Measurements from ENCODE around the gene LSG1. TPM values are rescaled to one million over a fixed set of nuclear protein-coding genes. Genes with fewer than 3 reads are reported as not detected.

LSG1 gene
- total RNA-seq, 1 donor from 2014 or later, result 51.0 TPM

GRCh38 chr3:194619741-194620140 lies 52.2 kb downstream of the LSG1 start:
- H3K27me3 Mint-ChIP-seq, result no peaks in the 10 kb centered on the region
- no peak for DNase-seq (ENCODE audit: low spot score, unreplicated experiment)
- no peak overlapping the region for H3K4me3 Mint-ChIP-seq (ENCODE audit: low read depth)
- H3K27ac Mint-ChIP-seq, result no peak overlapping the region
- H3K9me3 Mint-ChIP-seq (ENCODE audit: low read depth), result no peaks in the 10 kb centered on the region
- H3K36me3 Mint-ChIP-seq (ENCODE audit: insufficient read depth), result peaks cover 19% of the 10 kb centered on the region
- no peaks in the 10 kb centered on the region for H3K4me1 Mint-ChIP-seq (ENCODE audit: low read depth)
- no peak for TF ChIP-seq CTCF (IDR thresholded peaks at IDR 0.05; ENCODE audit: unreplicated experiment)

GRCh38 chr3:194618858-194619608 lies 53.0 kb downstream of the LSG1 start:
- no peaks in the 10 kb centered on the region for H3K27me3 Mint-ChIP-seq
- no peak for DNase-seq (ENCODE audit: low spot score, unreplicated experiment)
- TF ChIP-seq CTCF (IDR thresholded peaks at IDR 0.05; ENCODE audit: unreplicated experiment), result no peak
- no peaks in the 10 kb centered on the region for H3K4me1 Mint-ChIP-seq (ENCODE audit: low read depth)
- no peak overlapping the region for H3K4me3 Mint-ChIP-seq (ENCODE audit: low read depth)
- peaks cover 18% of the 10 kb centered on the region for H3K36me3 Mint-ChIP-seq (ENCODE audit: insufficient read depth)
- H3K9me3 Mint-ChIP-seq (ENCODE audit: low read depth), result no peaks in the 10 kb centered on the region
- H3K27ac Mint-ChIP-seq, result no peak overlapping the region

- H3K4me3 Mint-ChIP-seq (ENCODE audit: low read depth), result no peak overlapping the region
- no peaks in the 10 kb centered on the region for H3K4me1 Mint-ChIP-seq (ENCODE audit: low read depth)
Measured at GRCh38 chr3:194617827-194618226, 54.2 kb downstream of the LSG1 start.

GRCh38 chr3:194617143-194617671 lies 54.8 kb downstream of the LSG1 start:
- H3K36me3 Mint-ChIP-seq (ENCODE audit: insufficient read depth), result peaks cover 14% of the 10 kb centered on the region
- H3K9me3 Mint-ChIP-seq (ENCODE audit: low read depth), result no peaks in the 10 kb centered on the region
- no peaks in the 10 kb centered on the region for H3K4me1 Mint-ChIP-seq (ENCODE audit: low read depth)
- TF ChIP-seq CTCF (IDR thresholded peaks at IDR 0.05; ENCODE audit: unreplicated experiment), result no peak
- no peak overlapping the region for H3K27ac Mint-ChIP-seq
- DNase-seq (ENCODE audit: low spot score, unreplicated experiment), result no peak
- H3K27me3 Mint-ChIP-seq, result no peaks in the 10 kb centered on the region
- H3K4me3 Mint-ChIP-seq (ENCODE audit: low read depth), result no peak overlapping the region

More at GRCh38 chr3:194617827-194618226, 54.2 kb downstream of the LSG1 start:
- no peaks in the 10 kb centered on the region for H3K9me3 Mint-ChIP-seq (ENCODE audit: low read depth)
- H3K27me3 Mint-ChIP-seq, result no peaks in the 10 kb centered on the region
- no peak overlapping the region for H3K27ac Mint-ChIP-seq
- DNase-seq (ENCODE audit: low spot score, unreplicated experiment), result no peak
- peaks cover 12% of the 10 kb centered on the region for H3K36me3 Mint-ChIP-seq (ENCODE audit: insufficient read depth)
- TF ChIP-seq CTCF (IDR thresholded peaks at IDR 0.05; ENCODE audit: unreplicated experiment), result no peak

GRCh38 chr3:194615226-194615625 lies 56.8 kb downstream of the LSG1 start:
- no peak for TF ChIP-seq CTCF (IDR thresholded peaks at IDR 0.05; ENCODE audit: unreplicated experiment)
- Mint-ChIP-seq H3K4me3 (ENCODE audit: low read depth) (no peak overlapping the region), H3K27ac (no peak overlapping the region), H3K9me3 (ENCODE audit: low read depth) (no peaks in the 10 kb centered on the region), H3K27me3 (no peaks in the 10 kb centered on the region), H3K4me1 (ENCODE audit: low read depth) (no peaks in the 10 kb centered on the region), H3K36me3 (ENCODE audit: insufficient read depth) (peaks cover 13% of the 10 kb centered on the region)
- no peak for DNase-seq (ENCODE audit: low spot score, unreplicated experiment)

Measured in progenitor cell of endocrine pancreas (in vitro differentiated cells).